Brain microvascular endothelial cell (primary cell): ENCODE data around the gene KRTAP9-3.
"Not testable (repeated sequence)": the region's sequence is repeated elsewhere in the genome, so short reads cannot be mapped to it uniquely, and the experiment has no call there.

Source experiments
- DNase-seq: peaks from one replicate; pipeline ENCODE4 v3.0.0-alpha.2; 2020
- H3K27ac ChIP-seq: fragments of 250-450 bp; sonication (Bioruptor Pico); 2 replicates; pipeline ENCODE4 v1.5.1; 2020; ENCODE audit warnings: mild to moderate bottlenecking, moderate library complexity
- H3K27me3 ChIP-seq: fragments of 250-450 bp; sonication (Bioruptor Pico); replicated peaks from 2 replicates; pipeline ENCODE4 v1.5.1; 2020; ENCODE audit warnings: mild to moderate bottlenecking
- H3K36me3 ChIP-seq: fragments of 250-450 bp; sonication (Bioruptor Pico); replicated peaks from 2 replicates; pipeline ENCODE4 v1.5.1; 2020; ENCODE audit warnings: mild to moderate bottlenecking
- H3K4me3 ChIP-seq: 2 replicates; pipeline ENCODE4 v1.5.1; 2011; ENCODE audit warnings: low read depth, mild to moderate bottlenecking, control low read depth, low read length, moderate library complexity
- CTCF ChIP-seq: IDR thresholded peaks from 2 replicates; pipeline ENCODE4 v1.5.1; 2011; ENCODE audit warnings: low read depth, mild to moderate bottlenecking, moderate library complexity, low read length, control low read depth, inconsistent platforms; ENCODE audit errors: missing control alignments
- in situ Hi-C: cut with HindIII; loops from 2 replicates; pipeline ENCODE4 v1.10.0; 2017; ENCODE audit warnings: low sequenced_read_pairs, low pct_ligation_motif_present

Gene KRTAP9-3

GRCh38 chr17:41251261-41251660 is 19.0 kb downstream of the KRTAP9-3 start:
- Histone ChIP-seq H3K36me3 (no peaks in the 10 kb centered on the region), H3K27me3 (no peaks in the 10 kb centered on the region), H3K4me3 (no peak overlapping the region), H3K27ac (no peak overlapping the region)
- TF ChIP-seq CTCF: no peak
- in situ Hi-C loops: no loop called here
- no peak for DNase-seq

- in situ Hi-C loops: no loop called here
- Histone ChIP-seq H3K36me3 (no peaks in the 10 kb centered on the region), H3K4me3 (no peak overlapping the region), H3K27ac (no peak overlapping the region), H3K27me3 (no peaks in the 10 kb centered on the region)
- no peak for DNase-seq
- no peak for TF ChIP-seq CTCF
Measured at GRCh38 chr17:41254861-41255260, 22.6 kb downstream of the KRTAP9-3 start.

- DNase-seq, in situ Hi-C loops: not testable (repeated sequence)
Measured at GRCh38 chr17:41255381-41256290, 23.4 kb downstream of the KRTAP9-3 start, which contains the start of gene KRTAP9-9. KRTAP9-9 (plus strand) TSS chr17:41255384.

GRCh38 chr17:41256291-41256685 is 24.0 kb downstream of the KRTAP9-3 start:
- in situ Hi-C loops: no loop called here
- DNase-seq: no peak
- no peaks in the 10 kb centered on the region for H3K36me3 ChIP-seq
- no peaks in the 10 kb centered on the region for H3K27me3 ChIP-seq
- no peak overlapping the region for H3K4me3 ChIP-seq
- no peak overlapping the region for H3K27ac ChIP-seq
- TF ChIP-seq CTCF: no peak

More at GRCh38 chr17:41255381-41256290, 23.4 kb downstream of the KRTAP9-3 start, which contains the start of gene KRTAP9-9:
- H3K27me3 ChIP-seq, H3K27ac ChIP-seq, H3K4me3 ChIP-seq, H3K36me3 ChIP-seq: not testable (repeated sequence)

- no peaks in the 10 kb centered on the region for H3K27me3 ChIP-seq
- H3K4me3 ChIP-seq: no peak overlapping the region
- DNase-seq: no peak
- in situ Hi-C loops: no loop called here
- no peak overlapping the region for H3K27ac ChIP-seq
- H3K36me3 ChIP-seq: no peaks in the 10 kb centered on the region
- no peak for TF ChIP-seq CTCF
Measured at GRCh38 chr17:41258406-41258805, 26.2 kb downstream of the KRTAP9-3 start.

- Histone ChIP-seq H3K36me3 (no peaks in the 10 kb centered on the region), H3K27me3 (no peaks in the 10 kb centered on the region), H3K4me3 (no peak overlapping the region), H3K27ac (no peak overlapping the region)
- in situ Hi-C loops: no loop called here
- no peak for DNase-seq
- no peak for TF ChIP-seq CTCF
Measured at GRCh38 chr17:41263212-41263611, 31.0 kb downstream of the KRTAP9-3 start.
